GM19324 (cell line): ENCODE data around the gene PXDN.
"Not testable (repeated sequence)": the region's sequence is repeated elsewhere in the genome, so short reads cannot be mapped to it uniquely, and the experiment has no call there.

ENCODE experiments used
- ATAC-seq: cut with Tn5 transposase; IDR thresholded peaks from one replicate; pipeline ENCODE4 v1.9.1; 2021; ENCODE audit warnings: mild to moderate bottlenecking, moderate library complexity; ENCODE audit not compliant: unreplicated experiment, low FRiP score

PXDN gene

GRCh38 chr2:1688859-1689258 lies 55.5 kb downstream of the PXDN start:
- ATAC-seq: no peak

GRCh38 chr2:1688161-1688560 lies 56.2 kb downstream of the PXDN start:
- ATAC-seq: no peak

GRCh38 chr2:1687254-1687653 lies 57.1 kb downstream of the PXDN start:
- no peak for ATAC-seq

- ATAC-seq: no peak
These were observed 57.6 kb downstream of the PXDN start for GRCh38 chr2:1686784-1687105.

- no peak for ATAC-seq
These were observed 58.1 kb downstream of the PXDN start for GRCh38 chr2:1685957-1686783.

- no peak for ATAC-seq
These were observed 59.0 kb downstream of the PXDN start for GRCh38 chr2:1685078-1685956.

- no peak for ATAC-seq
These were observed 61.0 kb downstream of the PXDN start for GRCh38 chr2:1683297-1683696.

GRCh38 chr2:1682181-1682440 lies 62.2 kb downstream of the PXDN start:
- no peak for ATAC-seq

- ATAC-seq: no peak
These were observed 62.8 kb downstream of the PXDN start for GRCh38 chr2:1681323-1682180.

- no peak for ATAC-seq
These were observed 63.3 kb downstream of the PXDN start for GRCh38 chr2:1681017-1681318.

GRCh38 chr2:1680222-1681016 lies 63.9 kb downstream of the PXDN start:
- ATAC-seq: no peak

- ATAC-seq: not testable (repeated sequence)
These were observed 64.8 kb downstream of the PXDN start for GRCh38 chr2:1679488-1680039.

- ATAC-seq: not testable (repeated sequence)
These were observed 65.2 kb downstream of the PXDN start for GRCh38 chr2:1679065-1679464.

GRCh38 chr2:1678609-1679008 lies 65.7 kb downstream of the PXDN start:
- no peak for ATAC-seq

GRCh38 chr2:1677821-1678165 lies 66.5 kb downstream of the PXDN start:
- ATAC-seq: no peak

- no peak for ATAC-seq
These were observed 67.1 kb downstream of the PXDN start for GRCh38 chr2:1676913-1677820.

GRCh38 chr2:1676091-1676912 lies 68.0 kb downstream of the PXDN start:
- ATAC-seq: no peak

- no peak for ATAC-seq
These were observed 68.7 kb downstream of the PXDN start for GRCh38 chr2:1675633-1676032.
